Glomerular visceral epithelial cell (primary cell): Measurements from ENCODE around the gene C1orf87.

Experiments
- DNase-seq: peaks from one replicate; pipeline ENCODE4 v3.0.0-alpha.2; 2016; ENCODE audit errors: extremely low spot score

Gene C1orf87

DNA sequence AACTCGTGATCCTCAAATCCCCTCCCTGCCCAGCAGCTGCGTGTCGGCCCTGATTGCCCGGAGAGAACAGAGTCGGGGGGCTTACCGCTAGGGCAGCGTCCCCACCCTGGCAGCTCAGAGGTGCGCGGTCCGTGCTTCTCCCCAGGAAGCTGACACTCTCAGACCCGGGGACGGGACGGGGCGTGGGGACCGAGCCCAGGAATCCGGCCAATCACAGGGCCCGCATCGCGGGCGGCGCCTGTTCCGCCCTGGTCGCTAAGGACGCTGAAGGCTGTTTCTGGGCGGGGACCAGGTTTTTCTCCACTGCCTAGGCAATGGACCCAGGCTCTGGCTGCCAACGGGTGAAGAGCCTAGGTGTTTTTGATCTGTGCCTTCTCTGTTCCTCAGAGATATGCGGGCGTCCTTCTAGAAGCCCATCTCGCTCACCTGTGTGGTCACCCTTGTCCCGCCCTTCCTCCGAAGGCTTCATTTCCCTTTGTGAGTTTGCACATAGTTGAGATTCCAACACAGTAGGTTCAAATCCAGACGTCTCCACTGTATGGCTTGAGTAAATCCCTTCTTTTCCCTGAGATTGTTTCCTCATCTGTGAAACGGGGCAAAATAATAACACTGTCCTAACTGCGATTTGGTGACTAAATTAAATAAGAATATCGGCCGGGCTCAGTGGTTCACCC is at the start of gene C1orf87:
C1orf87 (minus strand) TSS at position 166 of the 674 bp plus-strand sequence. CDS start 1,127 bp downstream, outside the sequence.
- DNase-seq, result no peak

- DNase-seq, result no peak
Measured at GRCh38 chr1:60118085-60118484, 44.5 kb upstream of the C1orf87 start.

DNA sequence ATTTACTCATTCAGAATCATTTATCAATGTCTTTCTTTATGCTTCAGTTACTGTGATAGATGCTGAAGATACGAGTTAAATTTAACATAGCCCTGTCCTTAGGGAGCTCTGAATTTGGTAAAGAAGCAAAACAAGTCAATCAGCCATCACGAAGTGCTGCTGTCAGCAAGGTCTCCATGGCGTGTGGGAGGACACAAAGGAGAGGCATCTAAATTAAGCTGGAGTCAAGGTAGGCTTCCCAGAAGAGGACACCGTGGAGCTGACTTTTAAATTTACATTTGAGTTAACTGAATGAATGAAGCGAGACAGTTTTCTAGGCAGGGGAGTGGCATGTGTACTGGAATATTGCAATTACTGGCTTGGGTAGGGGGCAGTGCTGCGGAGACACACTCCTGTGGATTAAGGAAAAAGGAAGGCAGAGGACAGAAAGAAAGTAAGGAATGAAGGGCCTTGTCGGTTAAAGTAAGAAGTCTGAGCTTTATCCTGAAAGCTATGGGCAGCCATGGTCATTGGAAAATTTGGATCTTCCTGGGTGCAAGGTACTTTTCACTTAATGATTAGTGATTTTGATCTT is 41.3 kb upstream of the C1orf87 start:
- DNase-seq, result no peak

DNA sequence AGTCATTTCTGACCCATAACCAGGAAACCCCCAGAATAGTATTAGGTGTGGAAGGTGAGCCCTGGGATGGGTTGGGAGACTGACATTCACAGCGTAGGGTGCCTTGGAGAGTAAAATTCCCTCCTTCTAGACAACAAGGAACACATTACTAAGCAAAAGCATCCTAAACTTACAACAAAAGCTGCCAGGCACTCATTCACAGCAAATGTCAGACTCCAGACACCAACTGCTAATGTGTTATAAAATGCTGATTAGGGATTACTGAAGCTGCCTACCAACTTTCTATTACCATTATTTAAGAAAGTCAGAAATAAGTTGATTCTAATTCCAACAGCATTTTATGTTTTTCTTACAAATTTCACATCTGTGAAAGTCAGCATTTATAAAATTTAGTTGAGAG is 40.0 kb upstream of the C1orf87 start:
- no peak for DNase-seq

GRCh38 chr1:60113028-60113427 is 39.5 kb upstream of the C1orf87 start:
- DNase-seq, result no peak

DNA sequence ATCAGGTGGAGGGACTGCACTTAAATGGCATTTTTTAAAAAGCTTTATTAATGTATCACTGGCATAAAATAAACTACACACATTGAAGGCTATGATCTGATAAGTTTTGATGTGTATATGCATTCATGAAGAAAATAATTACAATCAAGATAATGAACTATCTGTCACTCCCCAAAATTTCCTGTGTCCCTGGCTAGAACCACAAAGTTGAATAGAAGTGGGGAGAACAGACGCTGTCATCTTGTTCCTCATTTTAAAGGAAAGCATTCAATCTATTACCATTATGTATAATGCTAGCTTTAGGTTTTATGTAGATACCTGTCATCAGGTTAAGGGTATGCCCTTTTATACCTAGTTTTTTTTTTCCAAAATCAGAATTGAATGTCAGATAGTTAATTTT is 38.1 kb upstream of the C1orf87 start:
- DNase-seq, result no peak

GRCh38 chr1:60111118-60111517 is 37.5 kb upstream of the C1orf87 start:
- DNase-seq, result no peak

- DNase-seq, result peak; percentile 41
Measured at GRCh38 chr1:60108196-60108595, 34.6 kb upstream of the C1orf87 start.

DNA sequence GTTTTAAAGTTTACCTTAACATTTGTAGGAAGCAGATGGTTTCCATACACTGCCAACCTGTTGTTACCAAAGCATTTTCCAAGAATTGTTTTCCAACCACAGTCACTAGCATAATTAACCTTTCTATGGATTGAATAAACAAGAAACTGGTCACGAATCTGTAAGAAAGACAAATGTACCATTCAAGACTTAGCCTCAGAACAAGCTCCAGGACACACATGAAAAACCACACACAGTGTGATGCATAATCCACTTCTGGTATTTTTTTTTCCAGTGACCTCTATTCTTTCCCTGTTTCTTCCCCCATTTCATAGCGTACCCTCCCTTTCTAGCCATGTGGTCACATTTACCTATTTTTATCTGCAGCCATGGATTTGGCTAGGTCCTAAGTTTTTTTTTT is 29.6 kb upstream of the C1orf87 start:
- DNase-seq, result no peak

DNA sequence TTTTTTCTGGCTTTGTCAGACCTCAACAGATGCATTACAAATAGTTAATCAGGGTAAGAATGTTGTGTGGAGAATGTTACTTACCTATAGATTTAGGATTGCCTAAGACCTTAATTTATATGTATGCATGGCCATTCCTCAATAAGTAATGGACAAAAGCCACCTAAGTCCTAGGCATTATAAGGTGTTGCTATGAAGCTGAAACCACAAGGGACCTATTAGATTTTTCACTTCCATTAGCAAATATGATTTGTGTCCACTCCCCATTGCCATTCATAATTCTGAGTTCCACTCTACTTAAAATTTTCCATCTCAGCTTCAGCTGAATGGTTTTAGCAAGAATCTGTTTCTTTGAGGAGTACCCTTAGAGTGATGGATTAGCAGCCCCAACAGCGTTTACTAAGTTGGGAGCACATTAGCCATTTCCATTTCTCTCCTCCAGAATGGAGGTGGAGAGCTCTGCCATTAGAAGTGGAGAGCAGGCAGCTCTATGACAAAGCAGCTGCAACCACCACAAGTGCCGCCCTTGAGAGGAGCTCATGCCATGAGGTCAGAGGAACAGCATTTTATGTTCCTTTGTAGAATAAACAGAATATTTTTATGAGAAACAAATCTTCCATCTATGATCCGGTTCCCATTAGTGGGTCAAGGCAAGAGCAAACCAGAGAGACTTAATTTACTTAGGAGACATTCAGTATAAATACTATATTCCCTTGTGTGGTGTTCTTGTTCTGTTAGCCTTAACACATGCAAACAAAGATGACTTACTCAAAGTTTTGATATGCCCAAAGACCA is 28.9 kb upstream of the C1orf87 start:
- no peak for DNase-seq

DNA sequence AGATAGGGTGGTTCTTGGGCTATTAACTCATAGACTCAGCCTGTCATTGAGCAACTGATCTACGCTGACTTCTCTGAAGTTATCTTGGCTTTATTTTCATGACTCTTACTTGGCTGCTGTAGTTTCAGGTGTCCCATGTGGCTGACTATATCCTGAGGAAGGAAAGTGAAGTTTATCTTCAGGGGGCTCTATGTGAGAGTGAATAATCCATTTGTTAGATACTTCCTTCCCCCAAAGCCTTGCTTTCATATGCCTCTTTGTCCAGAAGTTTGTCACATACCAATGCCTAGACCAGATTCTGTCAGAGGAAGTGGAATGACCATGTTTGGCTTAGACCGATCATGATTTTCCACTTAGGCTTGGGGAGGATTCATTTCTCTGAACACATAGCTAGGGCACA is 27.9 kb upstream of the C1orf87 start:
- DNase-seq, result no peak

- DNase-seq, result no peak
Measured at GRCh38 chr1:60091195-60091715, 17.7 kb upstream of the C1orf87 start.

DNA sequence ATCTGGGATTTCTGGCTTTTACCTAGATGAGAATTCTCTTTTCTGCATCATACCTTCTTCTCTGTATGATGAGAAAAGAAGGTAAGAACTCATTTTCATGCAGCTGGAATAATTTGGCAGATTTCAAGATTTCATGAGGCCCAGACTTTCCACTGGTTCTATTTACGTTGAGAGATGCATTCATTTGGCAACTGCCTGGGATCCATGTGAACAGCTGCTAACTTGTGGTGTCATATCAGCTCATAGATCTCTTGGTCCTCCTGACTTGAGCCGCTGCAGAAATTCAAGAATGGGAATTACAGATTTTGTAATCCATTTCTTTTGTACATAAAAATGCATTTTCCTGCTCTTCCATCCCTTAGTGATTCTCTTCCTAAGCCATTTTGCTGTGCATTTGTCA is 17.1 kb upstream of the C1orf87 start:
- DNase-seq, result no peak

DNA sequence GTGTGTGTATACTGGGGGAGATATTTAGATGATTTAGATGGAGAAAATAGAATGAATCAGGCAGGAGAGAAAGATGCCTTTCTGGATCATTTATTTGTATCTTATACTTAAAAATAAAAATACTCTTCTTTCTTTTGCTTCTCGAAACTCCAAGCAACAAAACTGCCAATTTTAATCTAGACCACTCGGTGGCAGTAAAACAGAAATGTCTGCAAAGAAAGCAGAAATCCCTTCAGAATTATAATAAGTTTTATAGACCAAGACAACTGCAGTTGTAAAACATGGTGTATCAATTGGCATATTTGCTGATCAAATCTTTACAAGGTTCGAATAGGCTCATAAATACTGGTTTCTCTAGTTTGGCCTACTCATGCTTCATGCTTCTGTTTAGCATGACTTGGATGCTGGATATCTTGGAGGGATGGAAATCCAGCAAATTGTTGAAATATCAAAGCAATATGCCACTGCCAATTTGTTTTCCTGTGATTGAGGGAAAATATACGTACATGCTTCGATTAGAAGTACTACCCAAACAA is 15.1 kb upstream of the C1orf87 start:
- no peak for DNase-seq

GRCh38 chr1:60087681-60088080 is 14.1 kb upstream of the C1orf87 start:
- no peak for DNase-seq

GRCh38 chr1:60078182-60078581 is 4.6 kb upstream of the C1orf87 start:
- DNase-seq, result no peak

GRCh38 chr1:60071296-60071695 is 2.3 kb downstream of the C1orf87 start:
- DNase-seq, result no peak

- DNase-seq, result no peak
Measured at GRCh38 chr1:60069691-60070090, 3.9 kb downstream of the C1orf87 start.

- DNase-seq, result no peak
Measured at GRCh38 chr1:60068393-60069045, 5.1 kb downstream of the C1orf87 start.

DNA sequence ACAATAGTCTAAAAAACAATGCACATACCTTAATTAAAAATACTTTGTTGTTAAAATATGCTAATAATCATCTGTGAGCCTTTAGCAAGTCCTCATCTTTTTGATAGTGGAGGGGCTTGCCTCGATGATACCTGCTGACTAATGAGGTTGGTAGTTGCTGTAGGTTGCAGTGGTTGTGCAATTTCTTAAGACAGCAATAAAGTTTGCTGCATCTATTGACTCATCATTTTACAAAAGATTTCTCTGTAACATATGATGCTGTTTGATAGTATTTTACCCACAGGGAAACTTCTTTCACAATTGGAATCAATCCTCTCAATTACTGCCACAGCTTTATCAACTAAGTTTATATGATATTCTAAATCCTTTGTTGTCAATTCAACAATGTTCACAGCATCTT is 7.6 kb downstream of the C1orf87 start:
- no peak for DNase-seq

- DNase-seq, result no peak
Measured at GRCh38 chr1:60065199-60065598, 8.4 kb downstream of the C1orf87 start.

DNA sequence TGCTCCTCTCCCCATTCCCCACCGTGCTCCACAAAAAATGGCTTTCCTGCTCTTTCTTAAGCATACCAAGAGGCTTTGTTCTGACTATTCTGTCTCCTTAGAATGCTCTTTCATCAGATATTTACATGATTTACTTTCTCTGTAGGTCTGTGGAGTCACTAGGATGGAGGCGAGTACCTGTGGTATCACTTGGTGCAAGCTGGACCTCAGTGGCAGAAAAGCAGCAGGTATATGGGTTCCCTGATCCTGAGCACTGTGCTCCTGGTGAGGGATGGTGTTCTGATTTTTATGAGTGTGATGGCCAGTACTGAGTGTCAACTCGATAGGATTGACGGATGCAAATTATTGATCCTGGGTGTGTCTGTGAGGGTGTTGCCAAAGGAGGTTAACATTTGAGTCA is 10.0 kb downstream of the C1orf87 start:
- no peak for DNase-seq
